ENCODE data around the gene PRMT3. TPM values are rescaled to one million over a fixed set of nuclear protein-coding genes. Genes with fewer than 3 reads are reported as not detected.

PRMT3 gene
- total and polyA plus RNA-seq, 2 donors (not counting 3 experiments of a cell fraction or from before 2014, with no cell fraction given) = 6.2 to 13.3 TPM

GRCh38 chr11:20558741-20559140 is 171.2 kb downstream of the PRMT3 start:
- Histone ChIP-seq H3K36me3 (ENCODE audit: control insufficient read depth in 2 of 2, extremely low read depth in 1 of 2, insufficient read depth in 2 of 2, low read length in 2 of 2) (no peaks in the 10 kb centered on the region), H3K27me3 (ENCODE audit: control insufficient read depth in 2 of 2, insufficient read depth in 2 of 2, low read length in 2 of 2) (no peaks in the 10 kb centered on the region), H3K79me2 (ENCODE audit: control insufficient read depth, insufficient read depth, low read length) (no peaks in the 10 kb centered on the region), H3K27ac (ENCODE audit: insufficient read depth, low read depth, low read length) (no peak overlapping the region), H3K4me3 (replicated peaks in 1 of 3; ENCODE audit: insufficient read depth in 1 of 3, low read depth in 1 of 3, low read length in 3 of 3) (no peak overlapping the region), H3K4me1 (ENCODE audit: control insufficient read depth, extremely low read depth, insufficient read depth, low read length) (no peaks in the 10 kb centered on the region), H3K9ac (replicated peaks; ENCODE audit: extremely low read depth, insufficient read depth, low read length) (no peak overlapping the region), H3K4me2 (ENCODE audit: insufficient read depth, low read length) (no peak overlapping the region), H3K9me1 (replicated peaks; ENCODE audit: control insufficient read depth, extremely low read depth, insufficient read depth, low read length) (no peaks in the 10 kb centered on the region), H4K20me1 (replicated peaks; ENCODE audit: control insufficient read depth, extremely low read depth, insufficient read depth, low read length) (no peaks in the 10 kb centered on the region), H3K9me3 (replicated peaks; ENCODE audit: control insufficient read depth, insufficient read depth, low read length) (no peaks in the 10 kb centered on the region), H2AFZ (ENCODE audit: low read depth, low read length) (no peak overlapping the region)
- CTCF ChIA-PET = no interaction called here
- POLR2A ChIA-PET = no interaction called here
- dilution Hi-C loops (cut with MboI; ENCODE audit: extremely low pct_ligation_motif_present, low sequenced_read_pairs) (no loop called here), intact Hi-C loops (cut with micrococcal nuclease) (no loop called here)
- TF ChIP-seq GATA2 (IDR thresholded peaks at IDR 0.05; ENCODE audit: insufficient read depth, insufficient read length, low read depth, low read length) (no peak), POLR2AphosphoS5 (IDR thresholded peaks at IDR 0.05; ENCODE audit: insufficient read depth, low read depth, low read length) (no peak), CTCF (IDR thresholded peaks at IDR 0.05; ENCODE audit: extremely low read depth in 1 of 2, insufficient read depth in 1 of 2, low read depth in 1 of 2, low read length in 2 of 2) (no peak), POLR2A (IDR thresholded peaks at IDR 0.05; ENCODE audit: low read depth, low read length) (no peak), JUN (IDR thresholded peaks at IDR 0.05; ENCODE audit: borderline replicate concordance, insufficient read depth, insufficient read length, low read depth) (no peak), MYC (IDR thresholded peaks at IDR 0.05; ENCODE audit: low read depth, low read length) (no peak), FOS (IDR thresholded peaks at IDR 0.05; ENCODE audit: borderline replicate concordance, insufficient read depth, low read length) (no peak), EZH2 (IDR thresholded peaks at IDR 0.05; ENCODE audit: borderline replicate concordance, low read depth, low read length, severe bottlenecking) (no peak), MAX (IDR thresholded peaks at IDR 0.05; ENCODE audit: insufficient read depth, insufficient read length) (no peak)
- no TSS peak for BruUV-seq (replicated peaks)
- FAIRE-seq = no peak
- DNase-seq (ENCODE audit: low read depth, low spot score) = no peak

Other genes with a start within 250 kb of the PRMT3 start
- gene DBX1, start 227.2 kb upstream of the PRMT3 start, total RNA-seq = not detected in 2 replicates
- not detected in 2 replicates for gene DBX1, start 227.2 kb upstream of the PRMT3 start, polyA plus RNA-seq
- gene HTATIP2, start 24.0 kb upstream of the PRMT3 start, total RNA-seq = 54.4 and 57.6 TPM in 2 replicates
- 26.6 and 37.2 TPM in 2 replicates for gene HTATIP2, start 24.0 kb upstream of the PRMT3 start, polyA plus RNA-seq
- gene SLC6A5, start 211.9 kb downstream of the PRMT3 start, total RNA-seq = not detected in 2 replicates
- gene SLC6A5, start 211.9 kb downstream of the PRMT3 start, polyA plus RNA-seq = not detected in 2 replicates